HG03442 (cell line): ENCODE data around the gene POU1F1.
"Not testable (repeated sequence)": the region's sequence is repeated elsewhere in the genome, so short reads cannot be mapped to it uniquely, and the experiment has no call there.

Experiments
- ATAC-seq: cut with Tn5 transposase; IDR thresholded peaks from one replicate; pipeline ENCODE4 v1.9.1; 2021; ENCODE audit warnings: mild to moderate bottlenecking, moderate library complexity; ENCODE audit not compliant: unreplicated experiment

POU1F1 gene

GRCh38 chr3:87276484-87276883 is at the start of gene POU1F1:
Gene POU1F1, minus strand, starts transcription at chr3:87276584. Its CDS starts 122 bp downstream, at chr3:87276462.
- no peak for ATAC-seq

GRCh38 chr3:87324609-87325008 is 48.2 kb upstream of the POU1F1 start:
- no peak for ATAC-seq

GRCh38 chr3:87320756-87321626 is 44.6 kb upstream of the POU1F1 start:
- ATAC-seq: no peak

- no peak for ATAC-seq
Observed at GRCh38 chr3:87318617-87319021, 42.2 kb upstream of the POU1F1 start.

DNA sequence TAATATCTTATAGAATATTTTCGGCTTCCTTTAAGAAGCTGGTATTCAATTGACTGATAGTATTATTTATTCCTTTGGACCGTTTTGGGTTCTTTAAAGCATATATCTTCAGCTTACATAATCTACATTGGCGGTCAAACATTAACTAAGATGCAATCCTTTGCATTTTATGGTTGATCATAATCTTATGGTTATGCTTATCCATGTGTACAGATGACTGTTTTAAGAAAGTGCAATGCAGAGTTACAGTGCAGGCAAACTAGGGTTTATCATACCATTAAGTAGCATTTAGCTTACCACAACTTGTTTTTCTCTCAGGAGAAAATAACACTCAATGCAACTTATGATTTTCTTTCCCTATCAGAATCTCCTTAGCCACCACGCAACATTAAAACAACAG is 41.4 kb upstream of the POU1F1 start:
- no peak for ATAC-seq

GRCh38 chr3:87313641-87314040 is 37.3 kb upstream of the POU1F1 start:
- ATAC-seq: no peak

GRCh38 chr3:87311309-87311708 is 34.9 kb upstream of the POU1F1 start:
- ATAC-seq: no peak

GRCh38 chr3:87309601-87310000 is 33.2 kb upstream of the POU1F1 start:
- ATAC-seq: no peak

- ATAC-seq: peak; percentile 89
Observed at GRCh38 chr3:87307805-87308204, 31.4 kb upstream of the POU1F1 start.

DNA sequence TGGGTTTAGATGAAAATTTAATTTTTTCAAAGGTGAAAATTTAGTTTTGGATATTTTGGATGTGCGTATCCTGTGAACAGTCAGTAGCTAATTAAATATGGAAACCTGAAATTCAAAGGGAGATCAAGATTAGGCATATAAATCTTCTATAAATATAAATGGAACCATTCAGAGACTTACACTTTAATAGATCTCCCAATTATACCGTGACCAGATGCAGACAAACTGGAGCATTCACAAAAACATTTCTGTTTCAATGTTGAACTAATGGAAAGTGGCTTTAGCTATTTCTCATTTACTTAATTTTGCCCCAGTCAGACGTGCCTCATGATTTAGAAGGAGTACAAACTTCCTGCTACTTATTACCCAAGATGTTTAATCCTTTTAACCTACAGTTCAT is 29.1 kb upstream of the POU1F1 start:
- ATAC-seq: no peak

DNA sequence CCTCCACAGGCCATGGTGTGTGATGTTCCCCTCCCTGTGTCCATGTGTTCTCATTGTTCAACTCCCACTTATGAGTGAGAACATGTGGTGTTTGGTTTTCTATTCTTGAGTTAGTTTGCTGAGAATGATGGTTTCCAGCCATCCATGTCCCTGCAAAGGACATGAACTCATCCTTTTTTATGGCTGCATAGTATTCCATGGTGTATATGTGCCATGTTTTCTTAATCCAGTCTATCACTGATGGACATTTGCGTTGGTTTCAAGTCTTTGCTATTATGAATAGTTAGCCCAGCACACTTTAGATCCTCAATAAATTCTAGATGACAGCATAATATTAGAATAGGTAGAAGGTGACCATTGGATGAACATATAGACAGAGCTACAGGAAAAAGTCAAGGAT is 28.6 kb upstream of the POU1F1 start:
- ATAC-seq: not testable (repeated sequence)

DNA sequence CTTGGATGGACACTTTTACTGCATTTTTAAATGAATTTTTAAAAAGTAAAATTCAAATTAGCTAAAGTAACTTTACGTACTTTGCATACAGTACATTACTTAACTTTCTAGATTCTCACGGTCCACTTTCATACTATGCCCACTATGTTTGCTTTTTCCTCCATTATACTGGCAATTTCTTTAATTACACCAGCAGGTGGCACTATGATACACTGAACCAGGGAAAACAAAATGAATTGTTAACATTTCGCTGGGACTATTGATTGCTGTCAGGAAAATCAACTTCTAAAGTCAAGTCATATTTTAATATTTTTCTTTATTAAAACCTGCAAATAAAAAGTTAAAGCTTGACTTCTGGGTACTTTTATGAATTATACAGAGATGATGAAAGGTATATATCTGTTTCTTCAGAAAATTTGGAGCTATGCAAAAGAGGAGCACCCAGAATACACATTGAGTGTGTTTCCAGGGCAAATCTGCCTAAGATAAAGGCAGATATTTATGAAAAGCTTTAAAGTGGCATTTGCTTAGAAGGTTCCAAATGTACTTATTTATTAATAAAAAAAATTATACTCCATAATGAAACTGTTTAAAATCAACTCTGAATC is 21.8 kb upstream of the POU1F1 start:
- ATAC-seq: peak; percentile 88

DNA sequence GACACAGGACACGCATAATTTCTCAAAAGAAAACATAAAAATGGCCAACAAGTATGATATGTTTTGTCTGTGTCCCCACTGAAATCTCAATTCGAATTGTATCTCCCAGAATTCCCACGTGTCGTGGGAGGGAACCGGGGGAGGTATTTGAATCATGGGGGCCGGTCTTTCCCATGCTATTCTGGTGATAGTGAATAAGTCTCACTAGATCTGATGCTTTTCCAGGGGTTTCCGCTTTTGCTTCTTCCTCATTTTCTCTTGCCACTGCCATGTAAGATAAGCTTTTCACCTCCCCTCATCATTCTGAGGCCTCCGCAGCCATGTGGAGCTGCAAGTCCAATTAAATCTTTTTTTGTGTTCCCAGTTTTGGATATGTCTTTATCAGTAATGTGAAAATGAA is 12.1 kb upstream of the POU1F1 start:
- ATAC-seq: no peak

GRCh38 chr3:87287011-87287410 is 10.6 kb upstream of the POU1F1 start:
- ATAC-seq: peak; percentile 85

DNA sequence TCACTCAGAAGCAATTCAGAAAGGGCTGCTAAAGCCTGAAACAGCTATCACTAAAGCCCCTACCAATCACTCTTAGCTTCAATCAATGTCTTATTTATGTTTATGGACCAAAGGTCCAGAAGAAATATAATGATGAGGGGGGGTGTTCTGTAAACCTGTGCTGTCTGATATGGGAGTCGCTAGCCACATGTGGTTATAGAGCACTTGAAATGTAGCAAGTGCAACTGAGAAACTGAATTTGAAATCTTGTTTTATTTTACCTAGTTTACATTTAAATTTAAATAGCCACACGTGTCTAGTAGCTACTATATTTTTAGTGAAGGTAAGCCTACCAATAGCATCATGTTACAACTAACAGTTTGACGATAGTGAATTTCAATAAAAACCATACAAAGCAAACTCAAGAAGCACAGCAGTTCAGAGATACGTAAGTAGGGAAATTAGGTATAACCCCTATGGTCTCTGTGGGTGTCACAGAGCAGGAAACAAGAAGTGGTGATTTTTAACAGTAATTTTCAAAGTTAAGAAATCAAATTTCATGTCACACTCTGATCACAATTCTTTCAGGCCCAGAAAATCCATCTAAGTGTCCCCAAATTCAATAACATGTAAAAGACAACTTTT is 3.6 kb downstream of the POU1F1 start:
- peak; percentile 96 for ATAC-seq

- ATAC-seq: no peak
Observed at GRCh38 chr3:87270908-87271700, 5.3 kb downstream of the POU1F1 start.

GRCh38 chr3:87269723-87270122 is 6.7 kb downstream of the POU1F1 start:
- no peak for ATAC-seq

GRCh38 chr3:87268646-87269211 is 7.7 kb downstream of the POU1F1 start:
- no peak for ATAC-seq

DNA sequence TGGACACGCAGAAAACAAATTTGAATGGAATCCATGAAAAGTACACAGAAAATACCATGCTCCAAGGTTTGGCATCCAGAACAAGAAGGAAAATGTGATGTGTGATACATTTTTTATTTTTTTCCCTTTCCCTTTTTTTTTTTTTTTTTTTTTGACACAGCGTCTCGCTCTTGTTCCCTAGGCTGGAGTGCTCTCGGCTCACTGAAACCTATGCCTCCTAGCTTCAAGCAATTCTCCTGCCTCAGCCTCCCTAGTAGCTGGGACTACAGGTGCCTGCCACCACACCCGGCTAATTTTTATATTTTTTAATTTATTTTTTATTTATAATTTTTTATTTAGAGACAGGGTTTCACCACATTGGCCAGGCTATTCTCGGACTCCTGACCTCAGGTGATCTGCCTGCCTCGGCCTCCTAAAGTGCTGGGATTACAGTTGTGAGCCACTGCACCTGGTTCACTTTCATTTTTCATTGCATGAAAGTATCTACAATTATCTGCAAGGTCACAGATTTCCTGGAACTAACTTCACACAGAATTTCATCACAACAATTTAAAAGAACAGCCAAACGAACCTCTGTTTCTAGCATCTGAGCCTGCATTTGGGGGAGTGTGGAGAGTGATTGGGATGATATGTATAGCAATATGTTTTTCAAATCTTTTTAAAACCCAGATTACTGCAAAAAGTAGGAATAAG is 8.3 kb downstream of the POU1F1 start:
- ATAC-seq: no peak

GRCh38 chr3:87261925-87262324 is 14.5 kb downstream of the POU1F1 start:
- ATAC-seq: no peak
